ENCODE measurements around the gene REV3L. TPM values are rescaled to one million over a fixed set of nuclear protein-coding genes. Genes with fewer than 3 reads are reported as not detected.

Gene REV3L, protein sequence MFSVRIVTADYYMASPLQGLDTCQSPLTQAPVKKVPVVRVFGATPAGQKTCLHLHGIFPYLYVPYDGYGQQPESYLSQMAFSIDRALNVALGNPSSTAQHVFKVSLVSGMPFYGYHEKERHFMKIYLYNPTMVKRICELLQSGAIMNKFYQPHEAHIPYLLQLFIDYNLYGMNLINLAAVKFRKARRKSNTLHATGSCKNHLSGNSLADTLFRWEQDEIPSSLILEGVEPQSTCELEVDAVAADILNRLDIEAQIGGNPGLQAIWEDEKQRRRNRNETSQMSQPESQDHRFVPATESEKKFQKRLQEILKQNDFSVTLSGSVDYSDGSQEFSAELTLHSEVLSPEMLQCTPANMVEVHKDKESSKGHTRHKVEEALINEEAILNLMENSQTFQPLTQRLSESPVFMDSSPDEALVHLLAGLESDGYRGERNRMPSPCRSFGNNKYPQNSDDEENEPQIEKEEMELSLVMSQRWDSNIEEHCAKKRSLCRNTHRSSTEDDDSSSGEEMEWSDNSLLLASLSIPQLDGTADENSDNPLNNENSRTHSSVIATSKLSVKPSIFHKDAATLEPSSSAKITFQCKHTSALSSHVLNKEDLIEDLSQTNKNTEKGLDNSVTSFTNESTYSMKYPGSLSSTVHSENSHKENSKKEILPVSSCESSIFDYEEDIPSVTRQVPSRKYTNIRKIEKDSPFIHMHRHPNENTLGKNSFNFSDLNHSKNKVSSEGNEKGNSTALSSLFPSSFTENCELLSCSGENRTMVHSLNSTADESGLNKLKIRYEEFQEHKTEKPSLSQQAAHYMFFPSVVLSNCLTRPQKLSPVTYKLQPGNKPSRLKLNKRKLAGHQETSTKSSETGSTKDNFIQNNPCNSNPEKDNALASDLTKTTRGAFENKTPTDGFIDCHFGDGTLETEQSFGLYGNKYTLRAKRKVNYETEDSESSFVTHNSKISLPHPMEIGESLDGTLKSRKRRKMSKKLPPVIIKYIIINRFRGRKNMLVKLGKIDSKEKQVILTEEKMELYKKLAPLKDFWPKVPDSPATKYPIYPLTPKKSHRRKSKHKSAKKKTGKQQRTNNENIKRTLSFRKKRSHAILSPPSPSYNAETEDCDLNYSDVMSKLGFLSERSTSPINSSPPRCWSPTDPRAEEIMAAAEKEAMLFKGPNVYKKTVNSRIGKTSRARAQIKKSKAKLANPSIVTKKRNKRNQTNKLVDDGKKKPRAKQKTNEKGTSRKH (N-terminal part only)
- polyA plus RNA-seq (2012; ENCODE audit: low read depth, missing spikeins), result 5.7 TPM

DNA sequence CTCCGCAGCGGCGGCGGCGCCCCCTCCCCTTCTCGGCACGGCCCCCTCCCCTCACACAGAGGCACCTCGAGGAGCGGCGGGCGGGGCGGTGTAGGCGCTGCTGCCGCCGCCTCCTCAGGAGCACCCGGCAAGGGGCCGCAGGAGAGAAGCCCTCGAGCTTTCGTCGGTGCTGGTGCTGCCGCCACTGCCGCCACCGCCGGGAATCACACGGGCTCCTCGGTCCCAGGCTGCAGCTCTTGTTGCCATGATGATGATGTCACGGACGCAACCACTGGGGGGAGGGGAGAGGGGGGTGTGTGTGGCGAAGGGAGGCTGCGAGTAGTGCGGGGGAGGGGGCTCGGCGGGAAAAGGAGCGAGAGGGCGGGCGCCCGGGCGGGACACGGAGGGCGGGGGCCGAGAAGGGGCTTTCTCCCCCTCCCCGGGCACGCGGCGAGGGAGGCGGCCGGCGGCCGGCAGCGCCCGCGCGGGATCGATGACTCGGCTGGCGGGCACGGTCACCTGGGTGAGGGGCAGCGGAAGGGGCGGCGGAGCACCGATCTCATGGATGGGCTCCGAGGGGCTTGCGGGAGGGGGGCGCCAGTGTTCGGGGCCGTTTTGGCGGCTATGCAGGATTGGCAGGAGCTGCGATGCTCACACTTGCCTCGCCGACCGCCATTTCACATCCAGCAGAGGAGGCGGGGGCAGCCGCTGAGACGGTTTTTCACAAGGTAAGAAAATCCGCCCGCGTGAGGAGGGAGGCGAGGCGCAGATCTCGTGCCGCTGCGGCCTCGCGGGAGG lies at the start of gene REV3L:
TSS of gene REV3L (minus strand) at position 260 of the 777 bp plus-strand sequence. CDS start 330 bp downstream, outside the sequence.
- DNase-seq (ENCODE audit: insufficient read length, low spot score) (peak; percentile 53), FAIRE-seq (no peak)
- TF ChIP-seq PAX5 (IDR thresholded peaks at IDR 0.05; ENCODE audit: insufficient read depth, low read length, severe bottlenecking), result no peak
- peak; percentile 64; the same call in 1 of the 2 replicates for TF ChIP-seq POU2F2 (IDR thresholded peaks at IDR 0.05; ENCODE audit: low read depth, low read length)
- peak; percentile 53 for TF ChIP-seq POLR2AphosphoS5 (IDR thresholded peaks at IDR 0.05; ENCODE audit: low read depth, low read length)
- peak; percentile 57; the same call in 1 of the 2 replicates for TF ChIP-seq TAF1 (IDR thresholded peaks at IDR 0.05; ENCODE audit: low read depth, low read length)
- TF ChIP-seq POLR2A (IDR thresholded peaks at IDR 0.05; ENCODE audit: low read depth, low read length), result peak; percentile 74; the same call in 1 of the 2 replicates
- no peak for TF ChIP-seq SPI1 (IDR thresholded peaks at IDR 0.05; ENCODE audit: low read depth, low read length)

DNA sequence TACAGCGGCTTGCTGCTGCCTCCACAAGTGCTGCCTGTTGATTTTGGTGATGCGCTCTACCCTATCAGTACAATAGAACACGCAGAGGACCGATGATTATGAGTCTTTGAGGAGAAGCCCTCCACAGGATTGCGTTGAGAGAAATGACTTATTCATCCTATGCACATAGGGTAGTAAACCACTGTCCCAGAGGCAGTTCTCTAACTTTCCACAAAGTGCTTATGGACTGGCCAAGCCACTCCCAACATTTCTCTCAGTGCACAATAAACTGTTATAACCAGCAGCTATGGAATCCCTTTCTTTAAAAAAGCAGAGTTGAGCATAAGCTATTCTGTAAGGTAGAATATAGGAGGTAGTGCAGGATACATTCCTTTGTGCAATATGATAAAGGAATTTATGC lies 48.2 kb upstream of the REV3L start:
- FAIRE-seq (no peak), DNase-seq (ENCODE audit: insufficient read length, low spot score) (no peak)
- TF ChIP-seq POU2F2 (IDR thresholded peaks at IDR 0.05; ENCODE audit: low read depth, low read length) (no peak), SPI1 (IDR thresholded peaks at IDR 0.05; ENCODE audit: low read depth, low read length) (no peak), TAF1 (IDR thresholded peaks at IDR 0.05; ENCODE audit: low read depth, low read length) (no peak)

DNA sequence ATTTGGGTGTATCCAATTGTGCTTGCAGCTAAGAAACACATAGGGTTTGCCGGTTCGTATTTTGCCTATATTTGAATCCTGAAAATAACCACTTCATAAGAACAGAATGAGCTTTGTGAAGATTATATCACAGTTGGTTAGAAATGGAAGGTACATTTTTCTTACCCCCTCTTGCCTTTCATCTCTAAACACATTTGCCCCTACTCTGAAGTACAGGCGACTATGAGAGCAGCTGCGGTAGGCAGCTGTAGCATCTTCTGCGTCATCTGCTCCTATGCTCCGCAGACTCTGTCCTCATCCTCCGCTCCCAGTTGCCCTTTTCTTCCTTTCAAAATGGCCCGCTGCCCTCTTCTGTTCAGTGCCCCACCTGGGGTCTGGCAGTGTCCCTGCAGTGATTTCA lies 47.6 kb upstream of the REV3L start:
- DNase-seq (ENCODE audit: insufficient read length, low spot score) (no peak), FAIRE-seq (no peak)
- no peak for TF ChIP-seq SPI1 (IDR thresholded peaks at IDR 0.05; ENCODE audit: low read depth, low read length)
- no peak for TF ChIP-seq POLR2A (IDR thresholded peaks at IDR 0.05; ENCODE audit: low read depth, low read length)
- TF ChIP-seq TAF1 (IDR thresholded peaks at IDR 0.05; ENCODE audit: low read depth, low read length), result no peak
- no peak for TF ChIP-seq POU2F2 (IDR thresholded peaks at IDR 0.05; ENCODE audit: low read depth, low read length)
- no peak for TF ChIP-seq POLR2AphosphoS5 (IDR thresholded peaks at IDR 0.05; ENCODE audit: low read depth, low read length)
- no peak for TF ChIP-seq PAX5 (IDR thresholded peaks at IDR 0.05; ENCODE audit: insufficient read depth, low read length, severe bottlenecking)

DNA sequence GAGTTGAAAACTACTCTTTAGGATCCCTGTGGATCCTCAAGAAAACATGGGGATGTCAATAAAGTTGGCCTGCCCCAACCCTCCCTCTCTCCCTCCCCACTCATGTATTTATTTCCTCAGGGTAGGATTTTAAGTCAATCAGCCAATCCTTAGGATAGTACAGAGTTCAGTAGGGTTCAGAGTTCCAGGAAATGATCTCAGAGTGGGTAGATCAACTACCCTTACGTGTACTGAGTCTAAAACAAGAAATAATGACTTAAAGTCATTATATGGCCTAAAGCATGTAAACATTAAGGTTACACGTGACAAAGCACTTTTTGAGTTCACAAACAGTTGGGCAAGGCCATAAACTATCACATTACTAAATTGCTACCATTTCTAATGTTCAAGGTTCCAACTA lies 47.2 kb upstream of the REV3L start:
- FAIRE-seq (no peak), DNase-seq (ENCODE audit: insufficient read length, low spot score) (no peak)
- TF ChIP-seq TAF1 (IDR thresholded peaks at IDR 0.05; ENCODE audit: low read depth, low read length) (no peak), POLR2A (IDR thresholded peaks at IDR 0.05; ENCODE audit: low read depth, low read length) (no peak), PAX5 (IDR thresholded peaks at IDR 0.05; ENCODE audit: insufficient read depth, low read length, severe bottlenecking) (no peak), POLR2AphosphoS5 (IDR thresholded peaks at IDR 0.05; ENCODE audit: low read depth, low read length) (no peak), POU2F2 (IDR thresholded peaks at IDR 0.05; ENCODE audit: low read depth, low read length) (no peak), SPI1 (IDR thresholded peaks at IDR 0.05; ENCODE audit: low read depth, low read length) (no peak)

DNA sequence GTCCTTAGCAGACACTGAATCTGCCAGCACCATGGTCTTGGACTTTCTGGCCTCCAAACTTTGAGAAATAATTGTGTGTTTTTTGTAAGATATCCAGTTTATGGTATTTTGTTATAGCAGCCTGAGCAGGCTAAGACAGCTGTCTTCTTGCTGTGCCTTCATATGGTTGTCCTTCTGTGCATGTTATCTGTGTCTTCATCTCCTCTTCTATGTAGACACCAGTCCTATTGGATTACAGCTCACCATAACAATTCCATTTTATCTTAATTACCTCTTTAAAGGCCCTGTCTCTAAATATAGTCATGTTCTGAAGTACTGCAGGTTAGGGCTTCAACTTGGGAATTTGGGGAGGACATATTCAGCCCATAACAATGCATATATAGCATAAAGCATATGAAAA lies 44.3 kb upstream of the REV3L start:
- DNase-seq (ENCODE audit: insufficient read length, low spot score) (no peak), FAIRE-seq (no peak)
- TF ChIP-seq SPI1 (IDR thresholded peaks at IDR 0.05; ENCODE audit: low read depth, low read length), result no peak
- TF ChIP-seq POLR2A (IDR thresholded peaks at IDR 0.05; ENCODE audit: low read depth, low read length), result no peak
- TF ChIP-seq TAF1 (IDR thresholded peaks at IDR 0.05; ENCODE audit: low read depth, low read length), result no peak
- TF ChIP-seq PAX5 (IDR thresholded peaks at IDR 0.05; ENCODE audit: insufficient read depth, low read length, severe bottlenecking), result no peak
- no peak for TF ChIP-seq POLR2AphosphoS5 (IDR thresholded peaks at IDR 0.05; ENCODE audit: low read depth, low read length)
- TF ChIP-seq POU2F2 (IDR thresholded peaks at IDR 0.05; ENCODE audit: low read depth, low read length), result no peak

DNA sequence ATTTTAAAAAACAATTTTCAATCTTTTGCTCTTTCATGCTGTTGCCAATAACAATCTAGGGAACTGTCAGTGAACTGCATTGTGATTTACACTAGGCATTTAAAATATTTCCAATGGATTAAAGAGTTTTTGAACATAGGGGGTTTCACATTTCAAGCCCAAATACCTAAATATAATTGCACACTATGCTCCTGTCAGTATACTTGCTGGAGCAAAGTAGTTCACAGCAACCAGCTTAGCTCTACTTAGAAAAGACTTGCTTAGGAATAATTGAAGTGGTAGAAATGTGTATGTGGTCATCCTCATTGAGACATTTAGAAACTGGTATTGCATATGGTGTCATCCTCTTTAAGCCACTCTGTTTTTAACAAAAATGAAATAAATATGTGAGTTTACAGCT lies 41.7 kb upstream of the REV3L start:
- FAIRE-seq (no peak), DNase-seq (ENCODE audit: insufficient read length, low spot score) (no peak)
- no peak for TF ChIP-seq SPI1 (IDR thresholded peaks at IDR 0.05; ENCODE audit: low read depth, low read length)
- no peak for TF ChIP-seq TAF1 (IDR thresholded peaks at IDR 0.05; ENCODE audit: low read depth, low read length)

DNA sequence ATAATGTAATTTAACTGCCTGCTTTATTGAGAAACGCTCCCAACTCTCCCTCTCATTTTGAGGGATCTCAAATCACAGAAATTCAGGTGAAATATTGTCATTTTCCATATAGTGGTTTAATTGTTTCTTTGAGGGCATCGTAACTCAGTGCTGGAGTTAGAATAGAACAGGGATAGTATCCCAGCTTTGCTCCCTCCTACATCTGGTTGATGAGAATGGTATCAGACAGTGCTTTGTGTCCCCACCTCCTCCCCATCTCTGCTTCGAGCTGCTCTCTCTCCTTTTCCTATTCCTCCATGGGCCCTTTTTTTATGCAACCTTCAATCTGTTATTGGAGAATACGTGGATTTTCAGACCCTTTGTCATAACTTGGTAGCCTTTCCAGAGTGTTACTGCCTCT lies 41.2 kb upstream of the REV3L start:
- FAIRE-seq (no peak), DNase-seq (ENCODE audit: insufficient read length, low spot score) (no peak)
- TF ChIP-seq POU2F2 (IDR thresholded peaks at IDR 0.05; ENCODE audit: low read depth, low read length) (no peak), TAF1 (IDR thresholded peaks at IDR 0.05; ENCODE audit: low read depth, low read length) (no peak), SPI1 (IDR thresholded peaks at IDR 0.05; ENCODE audit: low read depth, low read length) (no peak), POLR2AphosphoS5 (IDR thresholded peaks at IDR 0.05; ENCODE audit: low read depth, low read length) (no peak)

DNA sequence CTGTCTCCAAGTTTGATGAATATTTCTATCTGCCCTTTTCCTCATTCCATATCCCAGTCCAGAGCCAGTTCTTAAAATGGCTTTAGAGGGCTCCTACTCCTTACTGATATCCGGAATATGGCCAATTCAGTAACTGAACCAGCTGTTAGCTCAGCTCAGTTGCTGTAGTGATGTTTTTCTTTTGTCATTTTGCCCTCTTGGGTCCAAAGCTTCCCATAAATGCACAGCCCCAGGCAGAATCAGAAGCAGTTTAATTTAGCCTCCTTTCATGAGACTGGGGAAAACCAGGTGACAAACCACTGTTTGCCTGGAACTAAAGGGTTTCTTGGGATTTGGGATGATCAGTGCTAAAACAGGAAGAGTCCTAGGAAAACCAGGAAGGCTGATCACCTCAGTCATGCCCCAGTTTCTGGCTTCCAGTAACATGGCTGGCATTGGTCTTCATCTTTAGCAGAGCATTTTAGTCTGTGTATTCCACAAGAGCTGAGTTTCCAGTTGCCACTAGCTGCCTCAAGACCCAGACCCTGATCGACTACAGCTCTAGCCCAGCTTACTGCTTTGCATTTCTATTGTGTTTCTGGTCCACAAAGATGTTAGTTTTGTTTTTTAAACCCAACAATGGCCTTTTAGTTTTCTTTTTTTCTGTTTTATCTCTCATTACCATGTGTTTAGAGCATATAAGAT lies 40.6 kb upstream of the REV3L start:
- TF ChIP-seq POLR2A (IDR thresholded peaks at IDR 0.05; ENCODE audit: low read depth, low read length) (no peak), TAF1 (IDR thresholded peaks at IDR 0.05; ENCODE audit: low read depth, low read length) (no peak), POU2F2 (IDR thresholded peaks at IDR 0.05; ENCODE audit: low read depth, low read length) (no peak)
- FAIRE-seq (no peak), DNase-seq (ENCODE audit: insufficient read length, low spot score) (no peak)
